IPS-20b (cell line): Measurements from ENCODE around the gene DECR2.

Experiments used
- H3K27ac ChIP-seq: one replicate; pipeline ENCODE4 v1.5.1; 2013; ENCODE audit warnings: low read length
- H3K27me3 ChIP-seq: 2 replicates; pipeline ENCODE4 v1.6.1; 2013; ENCODE audit warnings: mild to moderate bottlenecking, low read length, inconsistent platforms; ENCODE audit not compliant: insufficient read depth
- H3K36me3 ChIP-seq: 2 replicates; pipeline ENCODE4 v1.6.1; 2013; ENCODE audit warnings: low read depth, mild to moderate bottlenecking, inconsistent platforms, low read length, moderate library complexity; ENCODE audit not compliant: insufficient read depth
- H3K4me1 ChIP-seq: 2 replicates; pipeline ENCODE4 v1.6.1; 2013; ENCODE audit warnings: mild to moderate bottlenecking, control low read depth, inconsistent platforms, low read length, moderate library complexity; ENCODE audit not compliant: insufficient read depth
- H3K4me3 ChIP-seq: 2 replicates; pipeline ENCODE4 v1.5.1; 2013; ENCODE audit warnings: mild to moderate bottlenecking, low read length, inconsistent platforms
- H3K9ac ChIP-seq: 2 replicates; pipeline ENCODE4 v1.6.1; 2013; ENCODE audit warnings: low read depth, mild to moderate bottlenecking, inconsistent platforms, low read length, moderate library complexity
- H3K9me3 ChIP-seq: 2 replicates; pipeline ENCODE4 v1.6.1; 2013; ENCODE audit warnings: mild to moderate bottlenecking, low read depth, low read length, inconsistent platforms; ENCODE audit not compliant: insufficient read depth

Gene DECR2

GRCh38 chr16:442976-443375, 41.3 kb downstream of the DECR2 start:
- Histone ChIP-seq H3K36me3 (no peaks in the 10 kb centered on the region; the same call in 1 of the 2 replicates), H3K27ac (no peak overlapping the region), H3K9ac (no peak overlapping the region), H3K27me3 (no peaks in the 10 kb centered on the region), H3K9me3 (no peaks in the 10 kb centered on the region), H3K4me1 (no peaks in the 10 kb centered on the region), H3K4me3 (no peak overlapping the region)

- no peaks in the 10 kb centered on the region for H3K4me1 ChIP-seq
- no peaks in the 10 kb centered on the region for H3K27me3 ChIP-seq
- H3K4me3 ChIP-seq = no peak overlapping the region
- H3K9ac ChIP-seq = no peak overlapping the region
- H3K27ac ChIP-seq = no peak overlapping the region
- no peaks in the 10 kb centered on the region for H3K9me3 ChIP-seq
- H3K36me3 ChIP-seq = no peaks in the 10 kb centered on the region; the same call in 1 of the 2 replicates
Observed at GRCh38 chr16:444027-444426, 42.3 kb downstream of the DECR2 start.

- no peaks in the 10 kb centered on the region for H3K27me3 ChIP-seq
- H3K4me3 ChIP-seq = no peak overlapping the region
- H3K9me3 ChIP-seq = no peaks in the 10 kb centered on the region
- no peaks in the 10 kb centered on the region for H3K4me1 ChIP-seq
- H3K36me3 ChIP-seq = no peaks in the 10 kb centered on the region
- H3K27ac ChIP-seq = no peak overlapping the region
- H3K9ac ChIP-seq = no peak overlapping the region
Observed at GRCh38 chr16:445566-445965, 43.9 kb downstream of the DECR2 start.

- H3K27me3 ChIP-seq = no peaks in the 10 kb centered on the region
- H3K4me3 ChIP-seq = no peak overlapping the region
- H3K9me3 ChIP-seq = no peaks in the 10 kb centered on the region
- no peaks in the 10 kb centered on the region for H3K36me3 ChIP-seq
- H3K9ac ChIP-seq = no peak overlapping the region; the same call in 1 of the 2 replicates
- H3K27ac ChIP-seq = no peak overlapping the region
- no peaks in the 10 kb centered on the region for H3K4me1 ChIP-seq
Observed at GRCh38 chr16:450385-450784, 48.7 kb downstream of the DECR2 start.

- Histone ChIP-seq H3K9me3 (no peaks in the 10 kb centered on the region), H3K27ac (no peak overlapping the region), H3K4me3 (no peak overlapping the region), H3K36me3 (no peaks in the 10 kb centered on the region), H3K27me3 (no peaks in the 10 kb centered on the region), H3K9ac (no peak overlapping the region), H3K4me1 (no peaks in the 10 kb centered on the region)
Observed at GRCh38 chr16:450785-451512, 49.3 kb downstream of the DECR2 start.

DNA sequence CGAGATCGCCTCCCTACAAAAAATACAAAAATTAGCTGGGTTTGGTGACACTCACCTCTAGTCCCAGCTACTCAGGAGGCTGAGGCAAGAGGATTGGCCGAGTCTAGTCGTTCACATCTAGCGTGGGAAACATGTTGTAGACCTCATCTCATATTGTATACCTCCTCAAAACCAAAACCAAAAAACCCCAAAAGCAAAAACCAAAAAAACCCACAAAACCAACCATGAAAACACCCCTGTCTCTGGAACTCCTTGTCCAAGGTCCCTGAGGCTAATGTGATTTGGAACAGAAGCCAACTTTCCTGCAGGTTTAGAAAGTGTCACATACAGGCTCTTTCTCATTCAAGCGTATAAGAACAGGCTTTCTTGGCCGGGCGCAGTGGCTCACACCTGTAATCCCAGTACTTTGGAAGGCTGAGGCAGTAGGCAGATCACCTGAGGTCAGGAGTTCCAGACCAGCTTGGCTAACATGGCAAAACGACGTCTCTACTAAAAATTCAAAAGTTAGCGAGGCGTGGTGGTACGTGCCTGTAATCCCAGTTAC, 52.8 kb downstream of the DECR2 start:
- H3K4me3 ChIP-seq = no peak overlapping the region
- no peak overlapping the region for H3K9ac ChIP-seq
- H3K4me1 ChIP-seq = peaks cover 3% of the 10 kb centered on the region; the same call in 1 of the 2 replicates
- H3K9me3 ChIP-seq = no peaks in the 10 kb centered on the region
- H3K36me3 ChIP-seq = no peaks in the 10 kb centered on the region
- H3K27ac ChIP-seq = no peak overlapping the region
- no peaks in the 10 kb centered on the region for H3K27me3 ChIP-seq

DNA sequence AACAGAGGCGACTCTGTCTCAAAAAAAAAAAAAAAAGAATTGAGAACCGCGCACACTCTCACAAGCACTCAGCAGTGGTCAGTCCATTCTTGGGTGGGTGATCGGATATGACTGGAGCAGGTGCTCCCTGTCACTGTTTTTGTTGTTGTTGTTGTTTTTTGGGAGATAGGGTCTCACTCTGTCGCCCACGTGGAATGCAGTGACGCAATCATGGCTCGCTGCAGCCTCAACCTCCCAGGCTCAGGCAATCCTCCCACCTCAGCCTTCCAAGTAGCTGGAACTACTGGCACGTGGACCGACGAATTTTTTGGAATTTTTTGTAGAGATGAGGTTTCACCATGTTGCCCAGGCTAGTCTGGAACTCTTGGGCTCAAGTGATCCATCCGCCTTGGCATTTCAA, 53.8 kb downstream of the DECR2 start:
- H3K4me1 ChIP-seq = peaks cover 3% of the 10 kb centered on the region; the same call in 1 of the 2 replicates
- H3K27me3 ChIP-seq = no peaks in the 10 kb centered on the region
- no peak overlapping the region for H3K4me3 ChIP-seq
- H3K36me3 ChIP-seq = no peaks in the 10 kb centered on the region
- no peaks in the 10 kb centered on the region for H3K9me3 ChIP-seq
- no peak overlapping the region for H3K27ac ChIP-seq
- no peak overlapping the region for H3K9ac ChIP-seq

GRCh38 chr16:456891-457483, 55.3 kb downstream of the DECR2 start:
- peaks cover 3% of the 10 kb centered on the region; the same call in 1 of the 2 replicates for H3K4me1 ChIP-seq
- H3K9ac ChIP-seq = no peak overlapping the region
- H3K36me3 ChIP-seq = peaks cover 5% of the 10 kb centered on the region; the same call in 1 of the 2 replicates
- H3K27ac ChIP-seq = no peak overlapping the region
- H3K9me3 ChIP-seq = no peaks in the 10 kb centered on the region
- no peaks in the 10 kb centered on the region for H3K27me3 ChIP-seq
- H3K4me3 ChIP-seq = no peak overlapping the region

DNA sequence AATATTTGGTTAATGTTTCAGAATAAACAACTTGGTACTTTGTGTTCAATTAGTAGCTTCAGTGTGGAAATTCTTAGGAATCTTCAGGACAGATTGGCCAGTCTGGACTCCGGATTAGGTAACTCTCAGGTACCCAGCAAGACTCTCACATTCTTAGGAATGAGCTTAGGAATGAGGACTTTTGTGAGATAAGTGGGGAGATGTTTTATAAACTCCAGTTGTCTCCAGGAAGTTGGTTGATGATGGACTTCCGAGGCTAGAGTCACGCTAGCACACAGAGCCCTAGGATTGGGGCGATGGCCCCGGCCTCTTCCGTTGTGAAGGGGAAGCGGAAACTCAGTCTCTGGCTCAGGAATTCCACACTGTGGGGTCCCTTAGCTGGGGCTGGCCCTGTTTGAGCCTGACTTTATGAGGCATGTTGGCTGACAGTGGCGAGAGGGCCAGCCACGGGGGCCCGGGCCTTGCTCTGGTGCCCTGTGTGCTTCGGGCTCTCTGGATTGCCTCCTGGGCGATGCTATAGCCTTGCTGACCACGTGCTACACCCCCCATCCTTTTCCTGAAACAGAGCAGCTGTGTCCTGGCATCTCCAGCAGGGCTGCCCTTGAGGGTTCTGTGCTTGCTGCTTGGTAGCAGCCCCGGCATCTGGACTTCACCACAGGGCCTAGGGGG, 56.2 kb downstream of the DECR2 start:
- Histone ChIP-seq H3K4me1 (peaks cover 3% of the 10 kb centered on the region; the same call in 1 of the 2 replicates), H3K4me3 (no peak overlapping the region), H3K9me3 (no peaks in the 10 kb centered on the region), H3K27me3 (no peaks in the 10 kb centered on the region), H3K36me3 (peaks cover 12% of the 10 kb centered on the region; the same call in 1 of the 2 replicates), H3K9ac (no peak overlapping the region), H3K27ac (no peak overlapping the region)

- Histone ChIP-seq H3K4me3 (no peak overlapping the region), H3K9me3 (no peaks in the 10 kb centered on the region), H3K27me3 (no peaks in the 10 kb centered on the region), H3K27ac (no peak overlapping the region), H3K36me3 (peaks cover 14% of the 10 kb centered on the region; the same call in 1 of the 2 replicates), H3K4me1 (peaks cover 3% of the 10 kb centered on the region; the same call in 1 of the 2 replicates), H3K9ac (no peak overlapping the region)
Observed at GRCh38 chr16:459761-460160, 58.1 kb downstream of the DECR2 start.

DNA sequence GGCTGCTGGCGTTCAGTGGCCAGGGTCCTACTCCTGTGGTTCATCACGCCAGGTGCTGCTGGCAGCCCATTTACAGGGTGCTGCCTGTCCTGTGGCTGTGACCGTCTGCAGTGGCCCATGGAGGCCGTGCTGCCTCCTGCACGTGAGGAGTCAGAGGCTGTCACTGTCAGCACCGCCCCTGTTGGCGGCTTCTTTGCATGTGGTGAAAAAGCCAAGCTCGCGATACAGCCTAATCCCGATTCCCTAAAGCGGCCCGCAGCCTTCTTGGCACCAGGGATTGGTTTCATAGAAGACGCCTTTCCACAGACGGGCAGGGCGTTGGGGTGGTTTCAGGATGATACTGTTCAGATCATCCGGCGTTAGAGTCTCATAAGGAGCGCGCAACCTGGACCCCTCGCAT, 59.1 kb downstream of the DECR2 start:
- H3K9ac ChIP-seq = no peak overlapping the region
- H3K27me3 ChIP-seq = no peaks in the 10 kb centered on the region
- H3K4me3 ChIP-seq = no peak overlapping the region
- no peaks in the 10 kb centered on the region for H3K9me3 ChIP-seq
- H3K4me1 ChIP-seq = peaks cover 3% of the 10 kb centered on the region; the same call in 1 of the 2 replicates
- H3K27ac ChIP-seq = no peak overlapping the region
- peaks cover 14% of the 10 kb centered on the region; the same call in 1 of the 2 replicates for H3K36me3 ChIP-seq
